Subcutaneous abdominal adipose tissue (tissue), 5 donors: Measurements from ENCODE around the gene SEMA3D.

ENCODE experiments used
- H3K27ac ChIP-seq: one replicate; pipeline ENCODE4 v1.7.0; 2013; ENCODE audit warnings: low read depth, mild to moderate bottlenecking, inconsistent platforms, low read length, moderate library complexity
- H3K27me3 ChIP-seq, 5 donors: one replicate each; pipeline ENCODE4 v1.7.0; 2013; ENCODE audit warnings: low read length in 5 of 5, inconsistent platforms in 1 of 5; ENCODE audit not compliant: control insufficient read depth in 5 of 5, insufficient read depth in 4 of 5
- H3K36me3 ChIP-seq, 5 donors: one replicate each; pipeline ENCODE4 v1.7.0; 2013; ENCODE audit warnings: low read length in 5 of 5; ENCODE audit not compliant: control insufficient read depth in 5 of 5, insufficient read depth in 5 of 5
- H3K4me1 ChIP-seq, 5 donors: one replicate each; pipeline ENCODE4 v1.7.0; 2013; ENCODE audit warnings: low read length in 5 of 5, mild to moderate bottlenecking in 3 of 5, moderate library complexity in 1 of 5; ENCODE audit not compliant: control insufficient read depth in 5 of 5, insufficient read depth in 5 of 5
- H3K4me3 ChIP-seq, 5 donors: one replicate each; pipeline ENCODE4 v1.7.0; 2013; ENCODE audit warnings: low read length in 5 of 5, low read depth in 1 of 5
- H3K9ac ChIP-seq, 5 donors: one replicate each; pipeline ENCODE4 v1.7.0; 2013; ENCODE audit warnings: low read length in 5 of 5, mild to moderate bottlenecking in 4 of 5, moderate library complexity in 3 of 5
- H3K9me3 ChIP-seq, 5 donors: one replicate each; pipeline ENCODE4 v1.7.0; 2013; ENCODE audit warnings: low read length in 5 of 5; ENCODE audit not compliant: control insufficient read depth in 5 of 5
- donor health status: healthy.
- donor health status: healthy.
- donor health status: healthy.
- donor health status: healthy.
- donor health status: healthy.

SEMA3D gene

GRCh38 chr7:85055196-85055595 lies 131.7 kb downstream of the SEMA3D start:
- no peaks in the 10 kb centered on the region for H3K27me3 ChIP-seq
- H3K27ac ChIP-seq = no peak overlapping the region
- H3K9ac ChIP-seq = no peak overlapping the region
- no peaks in the 10 kb centered on the region for H3K9me3 ChIP-seq
- H3K4me1 ChIP-seq = no peaks in the 10 kb centered on the region
- H3K4me3 ChIP-seq = no peak overlapping the region
- H3K36me3 ChIP-seq = no peaks in the 10 kb centered on the region

DNA sequence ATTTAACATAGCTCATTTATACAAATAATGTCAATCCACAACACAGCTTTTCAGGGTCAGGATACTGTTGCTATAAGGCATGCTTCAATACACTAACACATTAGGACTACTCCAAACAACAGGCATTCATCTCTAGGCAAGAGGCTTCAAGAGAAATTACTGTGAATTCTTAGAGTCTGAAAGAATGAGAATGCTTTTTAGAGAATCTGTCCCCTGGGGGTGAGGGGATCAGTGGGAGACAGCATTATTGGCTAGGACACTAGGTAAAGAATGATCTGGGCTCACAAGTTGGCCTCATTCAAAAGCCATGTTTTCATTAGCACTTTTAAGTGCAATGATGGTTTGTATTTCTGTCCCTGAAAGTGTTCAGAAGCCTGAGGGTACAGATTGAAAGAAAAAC lies 132.6 kb downstream of the SEMA3D start:
- no peak overlapping the region for H3K4me3 ChIP-seq
- H3K4me1 ChIP-seq = no peaks in the 10 kb centered on the region
- no peak overlapping the region for H3K27ac ChIP-seq
- H3K9ac ChIP-seq = no peak overlapping the region
- no peaks in the 10 kb centered on the region for H3K9me3 ChIP-seq
- H3K36me3 ChIP-seq = no peaks in the 10 kb centered on the region
- no peaks in the 10 kb centered on the region for H3K27me3 ChIP-seq

- H3K27ac ChIP-seq = no peak overlapping the region
These were observed 134.0 kb downstream of the SEMA3D start for GRCh38 chr7:85052894-85053293.

GRCh38 chr7:85052056-85052737 lies 134.7 kb downstream of the SEMA3D start:
- Histone ChIP-seq H3K4me1 (no peaks in the 10 kb centered on the region), H3K9ac (no peak overlapping the region), H3K27me3 (no peaks in the 10 kb centered on the region), H3K9me3 (no peaks in the 10 kb centered on the region), H3K4me3 (no peak overlapping the region), H3K27ac (no peak overlapping the region), H3K36me3 (no peaks in the 10 kb centered on the region)

More at GRCh38 chr7:85052894-85053293, 134.0 kb downstream of the SEMA3D start:
- H3K4me3 ChIP-seq = no peak overlapping the region
- H3K36me3 ChIP-seq = no peaks in the 10 kb centered on the region
- H3K4me1 ChIP-seq = no peaks in the 10 kb centered on the region
- no peak overlapping the region for H3K9ac ChIP-seq
- H3K27me3 ChIP-seq = no peaks in the 10 kb centered on the region
- no peaks in the 10 kb centered on the region for H3K9me3 ChIP-seq

DNA sequence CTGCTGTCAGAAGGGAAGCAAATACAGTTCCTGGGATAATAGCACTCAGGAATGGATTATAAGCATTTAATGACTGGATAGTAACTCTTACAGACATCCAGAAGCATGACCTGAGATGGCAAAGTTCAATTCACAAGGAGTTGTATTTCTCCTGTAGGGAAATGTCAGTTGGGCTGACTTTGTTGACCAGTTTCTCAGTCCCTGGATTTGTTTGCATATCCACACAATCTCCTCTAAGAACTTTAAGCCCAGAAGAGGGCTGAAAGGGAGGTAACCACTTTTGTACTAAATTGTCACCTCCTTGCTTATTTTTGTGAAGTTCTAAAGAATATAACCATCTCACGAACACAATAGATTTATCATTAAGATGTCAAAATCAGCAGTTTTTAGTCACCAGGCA lies 140.3 kb downstream of the SEMA3D start:
- Histone ChIP-seq H3K4me3 (no peak overlapping the region), H3K27ac (no peak overlapping the region), H3K4me1 (no peaks in the 10 kb centered on the region), H3K9ac (no peak overlapping the region), H3K9me3 (no peaks in the 10 kb centered on the region), H3K27me3 (no peaks in the 10 kb centered on the region), H3K36me3 (no peaks in the 10 kb centered on the region)

- Histone ChIP-seq H3K9ac (no peak overlapping the region), H3K9me3 (no peaks in the 10 kb centered on the region), H3K4me1 (no peaks in the 10 kb centered on the region), H3K36me3 (no peaks in the 10 kb centered on the region), H3K27me3 (no peaks in the 10 kb centered on the region), H3K27ac (no peak overlapping the region), H3K4me3 (no peak overlapping the region)
These were observed 145.1 kb downstream of the SEMA3D start for GRCh38 chr7:85041605-85042216.

- Histone ChIP-seq H3K4me3 (no peak overlapping the region), H3K36me3 (no peaks in the 10 kb centered on the region)
These were observed 147.5 kb downstream of the SEMA3D start for GRCh38 chr7:85039196-85039923.

DNA sequence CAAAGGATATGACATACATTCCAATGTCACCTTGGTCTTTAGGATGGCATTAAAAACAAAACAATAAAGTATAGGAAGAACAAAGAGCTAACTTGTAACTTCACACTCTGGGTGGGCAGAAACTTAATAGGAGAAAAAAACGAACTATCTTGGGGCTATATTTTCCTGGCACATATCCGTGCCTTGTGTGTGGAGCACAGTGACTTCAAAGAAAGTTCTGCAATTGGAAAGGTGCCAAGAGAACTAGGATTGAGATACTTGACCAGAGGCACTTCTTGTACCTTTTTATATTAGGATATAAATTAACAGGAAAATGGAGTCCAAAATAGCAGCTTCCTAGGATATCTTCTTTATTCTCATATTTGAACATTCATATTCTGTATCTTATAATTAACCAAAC lies 148.4 kb downstream of the SEMA3D start:
- H3K27me3 ChIP-seq = no peaks in the 10 kb centered on the region
- no peaks in the 10 kb centered on the region for H3K36me3 ChIP-seq
- no peaks in the 10 kb centered on the region for H3K9me3 ChIP-seq
- H3K4me1 ChIP-seq = no peaks in the 10 kb centered on the region
- H3K9ac ChIP-seq = no peak overlapping the region
- H3K27ac ChIP-seq = no peak overlapping the region
- no peak overlapping the region for H3K4me3 ChIP-seq

More at GRCh38 chr7:85039196-85039923, 147.5 kb downstream of the SEMA3D start:
- Histone ChIP-seq H3K9ac (no peak overlapping the region), H3K27ac (no peak overlapping the region), H3K9me3 (no peaks in the 10 kb centered on the region), H3K27me3 (no peaks in the 10 kb centered on the region), H3K4me1 (no peaks in the 10 kb centered on the region)

- H3K36me3 ChIP-seq = no peaks in the 10 kb centered on the region
- H3K9me3 ChIP-seq = no peaks in the 10 kb centered on the region
- H3K4me3 ChIP-seq = no peak overlapping the region
- H3K27me3 ChIP-seq = no peaks in the 10 kb centered on the region
- no peaks in the 10 kb centered on the region for H3K4me1 ChIP-seq
- no peak overlapping the region for H3K9ac ChIP-seq
- no peak overlapping the region for H3K27ac ChIP-seq
These were observed 153.6 kb downstream of the SEMA3D start for GRCh38 chr7:85033263-85033662.

- Histone ChIP-seq H3K4me3 (no peak overlapping the region), H3K9ac (no peak overlapping the region), H3K4me1 (no peaks in the 10 kb centered on the region), H3K9me3 (no peaks in the 10 kb centered on the region), H3K27ac (no peak overlapping the region), H3K27me3 (no peaks in the 10 kb centered on the region), H3K36me3 (no peaks in the 10 kb centered on the region)
These were observed 155.4 kb downstream of the SEMA3D start for GRCh38 chr7:85031475-85031874.
